Keratinocyte (primary cell): Measurements from ENCODE around the gene STAMBPL1.

Source experiments
- CTCF ChIP-seq, 3 experiments: IDR thresholded peaks in 1 of 3; conservative IDR thresholded peaks in 1 of 3; optimal IDR thresholded peaks in 1 of 3; 2 replicates in 2 of 3; 3 replicates in 1 of 3; pipeline versions ENCODE3 to v1.5.1; 2011; ENCODE audit warnings: low read length in 3 of 3, mild to moderate bottlenecking in 3 of 3, moderate library complexity in 2 of 3, control low read depth in 1 of 3, inconsistent platforms in 1 of 3; ENCODE audit not compliant: insufficient read depth in 2 of 3; ENCODE audit errors: extremely low read depth in 1 of 3
- EZH2 ChIP-seq: IDR thresholded peaks from one replicate; pipeline ENCODE4 v1.6.1; 2012; ENCODE audit warnings: inconsistent platforms, mild to moderate bottlenecking, low read length, moderate library complexity

DNA sequence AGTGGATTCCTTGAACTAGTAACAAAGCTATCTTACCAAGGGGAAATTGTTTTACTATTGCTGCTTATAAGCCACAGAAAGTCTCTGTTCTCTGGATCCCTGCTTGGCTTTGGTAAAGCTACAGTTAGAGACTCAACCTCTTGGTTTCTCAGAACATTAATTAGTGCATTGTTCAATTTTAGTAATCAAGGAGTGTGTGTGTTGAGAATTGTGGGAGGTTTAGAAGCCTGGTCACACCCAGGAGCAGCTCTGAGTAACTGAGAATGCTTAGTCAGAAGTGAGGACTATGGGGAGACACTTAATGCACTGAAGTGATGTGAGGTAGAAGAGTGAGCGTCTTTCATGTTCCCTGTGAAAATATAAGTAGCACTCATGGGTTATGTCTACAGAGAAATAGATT is 80.8 kb downstream of the STAMBPL1 start:
- TF ChIP-seq CTCF (optimal IDR thresholded peaks at IDR 0.05 in 1 of 3, IDR thresholded peaks at IDR 0.05 in 1 of 3, conservative IDR thresholded peaks at IDR 0.05 in 1 of 3; ENCODE audit: extremely low read depth in 1 of 3, insufficient read depth in 2 of 3, low read length in 3 of 3) (no peak), EZH2 (no peak)
